ENCODE measurements around the gene PDE4B. TPM values are rescaled to one million over a fixed set of nuclear protein-coding genes. Genes with fewer than 3 reads are reported as not detected.

Gene PDE4B
- total and polyA plus RNA-seq, 9 of the 15 experiments (the other 6 are each of a cell fraction or from before 2014, with no cell fraction given), result 0.09 TPM; not detected in 8

GRCh38 chr1:66288048-66288447, 495.4 kb downstream of the PDE4B start (continued):
- TF ChIP-seq CTCF (IDR thresholded peaks at IDR 0.05 in 2 of 3, conservative IDR thresholded peaks at IDR 0.05 in 1 of 3; ENCODE audit: insufficient read depth in 2 of 3, low read depth in 1 of 3, low read length in 3 of 3) (no peak), MXI1 (IDR thresholded peaks at IDR 0.05; ENCODE audit: low read depth, low read length) (no peak)

- Histone ChIP-seq H3K79me2 (ENCODE audit: control insufficient read depth, insufficient read depth, low read length) (no peaks in the 10 kb centered on the region), H2AFZ (ENCODE audit: low read depth, low read length) (no peak overlapping the region), H3K36me3 (ENCODE audit: control insufficient read depth, insufficient read depth, low read length) (no peaks in the 10 kb centered on the region), H3K4me2 (ENCODE audit: insufficient read depth, low read length) (no peak overlapping the region), H3K9me1 (ENCODE audit: control insufficient read depth, insufficient read depth, low read length) (no peaks in the 10 kb centered on the region), H3K4me3 (no peak overlapping the region), H3K4me1 (replicated peaks in 1 of 2; ENCODE audit: control insufficient read depth in 2 of 2, insufficient read depth in 2 of 2, low read length in 2 of 2) (no peaks in the 10 kb centered on the region), H3K9me3 (replicated peaks; ENCODE audit: control insufficient read depth, insufficient read depth, low read depth, low read length) (no peaks in the 10 kb centered on the region), H3K27ac (ENCODE audit: extremely low read depth, low read depth, low read length) (no peak overlapping the region), H4K20me1 (replicated peaks; ENCODE audit: control insufficient read depth, insufficient read depth, low read length) (no peaks in the 10 kb centered on the region), H3K27me3 (ENCODE audit: control insufficient read depth in 2 of 2, insufficient read depth in 2 of 2, low read length in 2 of 2) (no peaks in the 10 kb centered on the region), H3K9ac (ENCODE audit: insufficient read depth in 1 of 2, low read depth in 2 of 2, low read length in 2 of 2) (no peak overlapping the region)
- intact Hi-C loops (cut with micrococcal nuclease) (no loop called here), in situ Hi-C loops (cut with MboI) (no loop called here)
- BruUV-seq (replicated peaks), result no TSS peak
- FAIRE-seq, result no peak
- CTCF ChIA-PET (ENCODE audit: low intra/inter-chr PET ratio), result no interaction called here
- ATAC-seq, result no peak
- DNase-seq (ENCODE audit: extremely low read depth in 1 of 4, low spot score in 3 of 4), result no peak
- TF ChIP-seq HLTF (IDR thresholded peaks at IDR 0.05), result no peak
- TF ChIP-seq CTCFL (IDR thresholded peaks at IDR 0.05; ENCODE audit: borderline replicate concordance, insufficient read depth, low read depth, low read length, poor library complexity, severe bottlenecking), result no peak
- TF ChIP-seq TAF1 (IDR thresholded peaks at IDR 0.05; ENCODE audit: control insufficient read depth, extremely low read depth, insufficient read depth, low read length, severe bottlenecking), result no peak
- POLR2A ChIA-PET, result interaction anchor here (0.6 kb wide), 1 partner anchor 25 kb away, joined by 4 read pairs; no protein-coding TSS in a partner anchor
- WGBS (ENCODE audit: insufficient coverage, low coverage, missing lambda C conversion rate), result 0% methylated on average over 1 of the region's 1 CpG
These were observed 498.3 kb downstream of the PDE4B start for GRCh38 chr1:66290761-66291530.
